ENCODE measurements around the gene LECT2.

LECT2 gene

DNA sequence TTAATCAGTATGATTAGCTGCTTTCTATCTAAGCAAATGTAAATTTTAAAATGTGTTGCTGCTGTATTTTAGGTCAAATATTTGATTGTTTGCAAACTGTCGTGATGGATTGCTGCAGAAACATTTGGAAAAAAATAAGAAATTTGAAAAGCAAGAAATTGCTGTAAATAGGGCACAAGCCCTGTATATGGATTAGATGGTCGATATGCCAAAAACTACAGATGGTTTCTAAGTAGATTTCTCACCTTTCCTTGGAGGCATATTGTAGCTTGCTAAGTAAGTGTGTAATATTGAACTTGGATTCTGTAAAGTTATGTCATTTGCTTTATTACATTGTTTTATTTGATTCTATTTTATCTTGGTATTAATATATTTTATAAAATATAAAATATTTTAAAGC is 13.1 kb downstream of the LECT2 start:
- TF ChIP-seq ZFX (IDR thresholded peaks at IDR 0.05): no peak
- H3K27ac ChIP-seq: no peak overlapping the region

DNA sequence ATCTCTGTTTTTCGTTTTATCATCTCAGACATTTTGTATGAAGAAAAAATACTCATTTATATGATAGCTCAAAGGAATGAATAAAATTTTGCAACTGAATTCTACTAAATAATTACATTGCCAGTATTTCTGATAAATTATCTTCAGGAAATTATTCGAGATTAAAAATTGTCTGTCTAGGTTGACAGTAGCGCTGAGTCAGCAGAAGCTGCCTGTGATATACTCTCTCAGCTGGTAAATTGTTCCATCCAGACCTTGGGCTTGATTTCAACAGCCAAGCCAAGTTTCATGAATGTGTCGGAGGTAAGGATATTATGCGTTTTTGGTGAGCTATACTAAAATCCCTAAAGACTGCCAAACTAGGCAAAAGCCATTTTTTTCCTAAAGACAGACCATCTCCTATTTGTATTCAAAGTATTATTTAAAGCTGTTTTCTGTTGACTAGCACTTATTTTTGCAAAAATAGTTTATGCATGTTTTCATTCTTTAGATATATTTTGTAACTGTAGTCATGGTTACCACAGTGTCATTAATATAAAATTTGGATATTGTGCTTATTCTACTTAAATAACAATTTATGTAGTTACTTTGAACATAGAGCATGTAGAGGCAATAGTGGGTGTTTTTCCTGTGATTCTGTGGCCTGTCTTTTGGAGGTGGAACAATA is 17.4 kb downstream of the LECT2 start:
- H3K27ac ChIP-seq: no peak overlapping the region
- TF ChIP-seq ZFX (IDR thresholded peaks at IDR 0.05): no peak
- TF ChIP-seq, protein P1, sequence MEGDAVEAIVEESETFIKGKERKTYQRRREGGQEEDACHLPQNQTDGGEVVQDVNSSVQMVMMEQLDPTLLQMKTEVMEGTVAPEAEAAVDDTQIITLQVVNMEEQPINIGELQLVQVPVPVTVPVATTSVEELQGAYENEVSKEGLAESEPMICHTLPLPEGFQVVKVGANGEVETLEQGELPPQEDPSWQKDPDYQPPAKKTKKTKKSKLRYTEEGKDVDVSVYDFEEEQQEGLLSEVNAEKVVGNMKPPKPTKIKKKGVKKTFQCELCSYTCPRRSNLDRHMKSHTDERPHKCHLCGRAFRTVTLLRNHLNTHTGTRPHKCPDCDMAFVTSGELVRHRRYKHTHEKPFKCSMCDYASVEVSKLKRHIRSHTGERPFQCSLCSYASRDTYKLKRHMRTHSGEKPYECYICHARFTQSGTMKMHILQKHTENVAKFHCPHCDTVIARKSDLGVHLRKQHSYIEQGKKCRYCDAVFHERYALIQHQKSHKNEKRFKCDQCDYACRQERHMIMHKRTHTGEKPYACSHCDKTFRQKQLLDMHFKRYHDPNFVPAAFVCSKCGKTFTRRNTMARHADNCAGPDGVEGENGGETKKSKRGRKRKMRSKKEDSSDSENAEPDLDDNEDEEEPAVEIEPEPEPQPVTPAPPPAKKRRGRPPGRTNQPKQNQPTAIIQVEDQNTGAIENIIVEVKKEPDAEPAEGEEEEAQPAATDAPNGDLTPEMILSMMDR (conservative IDR thresholded peaks at IDR 0.05): no peak

GRCh38 chr5:135934939-135935338 is 19.8 kb downstream of the LECT2 start:
- no peak overlapping the region for H3K27ac ChIP-seq
- TF ChIP-seq ZFX (IDR thresholded peaks at IDR 0.05): no peak
- TF ChIP-seq, protein P1 (conservative IDR thresholded peaks at IDR 0.05): no peak

DNA sequence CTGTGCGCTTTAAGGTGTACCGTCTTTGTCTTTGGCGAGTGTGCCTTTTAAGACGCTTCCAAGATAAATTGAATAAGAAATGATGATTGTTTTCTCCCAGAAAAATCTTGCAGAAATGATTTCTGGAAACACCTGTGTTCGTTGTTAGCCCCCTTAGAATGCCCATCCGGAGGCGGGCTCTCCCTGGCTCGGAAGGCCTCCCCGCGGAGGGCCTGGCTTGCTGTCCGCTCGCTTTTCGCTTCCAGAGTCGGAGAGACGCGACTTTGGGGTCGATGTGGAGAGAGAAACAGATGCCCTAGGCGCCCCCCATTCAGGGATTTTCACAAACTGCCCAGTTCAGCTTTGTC is 23.9 kb downstream of the LECT2 start:
- no peak for TF ChIP-seq ZFX (IDR thresholded peaks at IDR 0.05)
- TF ChIP-seq, protein P1 (conservative IDR thresholded peaks at IDR 0.05): no peak
- H3K27ac ChIP-seq: no peak overlapping the region

- TF ChIP-seq ZFX (IDR thresholded peaks at IDR 0.05): no peak
- TF ChIP-seq, protein P1 (conservative IDR thresholded peaks at IDR 0.05): no peak
- H3K27ac ChIP-seq: no peak overlapping the region
Observed at GRCh38 chr5:135930029-135930948, 24.5 kb downstream of the LECT2 start.

DNA sequence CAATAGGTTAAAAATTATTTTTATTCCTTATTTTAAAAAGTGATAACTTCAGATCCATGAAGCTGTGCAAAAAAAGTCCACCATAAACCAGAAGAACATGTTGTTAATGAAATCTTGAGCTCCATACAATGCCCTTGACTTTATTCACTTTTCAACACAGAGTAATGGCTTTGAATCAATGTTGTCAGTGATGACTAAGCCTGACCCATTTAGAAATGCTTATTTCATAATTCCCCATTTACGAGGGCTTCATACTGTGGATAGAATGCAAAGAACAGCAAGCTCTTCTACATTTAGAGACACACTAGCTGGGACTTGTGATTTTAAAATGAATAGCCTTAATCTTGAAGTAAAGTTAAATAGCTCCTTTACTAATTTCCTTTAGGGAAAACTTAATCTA is 33.4 kb downstream of the LECT2 start:
- no peak overlapping the region for H3K27ac ChIP-seq
- TF ChIP-seq, protein P1 (conservative IDR thresholded peaks at IDR 0.05): no peak
- TF ChIP-seq ZFX (IDR thresholded peaks at IDR 0.05): no peak

DNA sequence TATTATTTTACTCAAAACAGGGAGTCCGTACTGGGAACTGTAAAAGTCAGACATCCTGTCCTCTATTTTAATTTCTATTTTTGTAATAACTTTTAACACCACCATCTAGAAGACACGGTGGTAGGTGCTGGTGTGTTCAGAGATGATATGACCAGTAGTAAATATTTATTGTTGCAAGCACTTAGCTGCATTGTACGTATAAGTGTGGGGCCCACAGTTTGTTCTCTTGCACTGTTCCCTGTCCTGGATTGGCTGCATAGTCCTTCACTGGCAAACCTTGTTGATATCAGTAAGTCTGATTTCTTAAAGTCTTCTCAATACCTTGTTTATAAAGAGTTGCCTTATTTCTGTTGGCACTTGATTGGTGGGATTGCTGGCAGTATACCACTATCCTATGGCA is 34.6 kb downstream of the LECT2 start:
- no peak for TF ChIP-seq ZFX (IDR thresholded peaks at IDR 0.05)

GRCh38 chr5:135916638-135917263 is 38.0 kb downstream of the LECT2 start:
- no peak overlapping the region for H3K27ac ChIP-seq
- TF ChIP-seq, protein P1 (conservative IDR thresholded peaks at IDR 0.05): no peak
- TF ChIP-seq ZFX (IDR thresholded peaks at IDR 0.05): no peak

More for the DNA sequence above, 34.6 kb downstream of the LECT2 start:
- H3K27ac ChIP-seq: no peak overlapping the region

Data from C4-2B (cell line).